Caki2 (cell line): Measurements from ENCODE around the gene FAM240B. TPM values are rescaled to one million over a fixed set of nuclear protein-coding genes. Genes with fewer than 3 reads are reported as not detected.
A peak's percentile ranks its signal among the peaks of the same experiment; 100 is the strongest.

ENCODE experiments used
- DNase-seq: peaks from one replicate; pipeline ENCODE4 v3.0.0-alpha.2; 2015; ENCODE audit warnings: low read depth
- in situ Hi-C: cut with HindIII; loops from 2 replicates; pipeline ENCODE4 v1.10.0; 2016; ENCODE audit warnings: low sequenced_read_pairs, low pct_unique_long_range_greater_than_20kb, mixed read lengths
- total RNA-seq: library from RNA; depleted of rRNA; stranded (reverse); fragments of >200 nt; shearing (Covaris generic); gene quantifications from 2 replicates; pipeline ENCODE4 v1.2.3, GENCODE V29; 2014; ENCODE audit warnings: low replicate concordance; rRNA removed

FAM240B gene
- not detected in 2 replicates for total RNA-seq

DNA sequence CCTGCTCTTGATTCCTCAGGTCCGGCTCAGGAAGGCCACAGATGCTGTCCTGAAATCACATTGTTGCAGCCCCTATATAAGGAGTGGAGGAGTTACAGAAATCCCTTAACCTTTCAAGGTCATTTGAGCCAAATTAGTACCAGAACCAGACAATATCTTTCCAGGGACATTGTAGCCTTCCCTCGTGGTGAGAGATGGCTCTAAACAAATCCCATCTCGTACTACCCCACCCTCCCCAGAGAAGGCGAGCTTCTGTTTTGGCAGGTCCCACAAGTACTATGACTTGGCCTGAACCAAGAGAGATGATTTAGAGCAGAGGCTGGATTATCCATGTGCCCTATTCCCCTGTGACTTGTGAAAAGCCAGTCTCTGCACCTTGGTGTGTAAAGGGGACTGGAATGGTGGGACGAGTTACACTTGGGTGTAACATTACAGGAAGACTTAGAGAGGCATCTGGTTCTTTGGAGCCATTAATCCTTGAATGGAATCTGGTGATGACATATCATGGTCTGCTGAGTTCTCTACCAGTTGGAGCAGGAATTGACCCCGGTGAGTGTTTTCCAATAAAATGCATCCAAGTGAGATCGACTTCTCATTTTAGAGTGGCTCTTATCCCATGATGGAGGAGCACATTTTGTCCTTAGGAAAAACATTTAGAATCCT, at the start of gene FAM240B:
TSS of gene FAM240B (minus strand) at position 51 of the 663 bp plus-strand sequence. CDS start 16,134 bp downstream, outside the sequence.
- no peak for DNase-seq
- in situ Hi-C loops, result no loop called here

DNA sequence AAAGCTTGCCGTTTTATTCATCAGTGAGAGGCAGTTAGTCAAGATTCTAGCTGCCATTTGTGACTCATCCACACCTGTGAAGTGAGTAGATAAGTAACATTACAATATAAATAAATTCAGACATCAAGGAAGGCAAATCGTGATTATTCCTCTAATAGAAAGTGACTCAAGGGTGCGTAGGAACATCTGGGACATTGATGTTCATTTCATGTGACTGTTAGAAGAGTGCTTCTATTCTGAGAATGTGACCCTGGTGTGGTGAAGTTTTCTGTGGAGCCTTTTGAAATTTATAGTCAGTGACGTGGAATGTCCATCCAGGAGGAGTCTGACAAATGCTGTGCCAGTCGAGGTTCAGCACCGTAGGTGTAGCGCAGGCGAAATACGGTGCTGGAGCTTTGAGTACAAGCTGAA, 48.4 kb upstream of the FAM240B start:
- DNase-seq, result no peak
- in situ Hi-C loops, result no loop called here

DNA sequence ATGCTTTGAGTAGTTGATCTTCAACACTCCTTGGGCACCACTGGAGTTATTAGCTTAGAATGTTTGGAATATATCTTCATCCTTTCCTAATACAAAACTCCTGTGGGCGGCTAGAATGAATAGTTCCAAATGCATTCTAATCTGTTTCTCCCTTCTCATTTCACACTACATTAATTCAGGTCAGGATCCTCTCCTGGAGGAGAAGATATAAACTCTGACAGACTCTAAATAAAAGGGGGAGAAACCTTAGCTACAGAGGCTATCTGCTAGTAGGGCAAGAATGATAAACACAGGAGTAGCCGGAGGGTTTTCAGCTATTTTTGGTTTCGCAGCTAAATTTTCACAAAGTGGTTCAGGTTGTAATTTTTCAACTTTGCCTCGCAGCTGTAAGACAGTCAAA, 45.2 kb upstream of the FAM240B start:
- in situ Hi-C loops, result no loop called here
- DNase-seq, result no peak

DNA sequence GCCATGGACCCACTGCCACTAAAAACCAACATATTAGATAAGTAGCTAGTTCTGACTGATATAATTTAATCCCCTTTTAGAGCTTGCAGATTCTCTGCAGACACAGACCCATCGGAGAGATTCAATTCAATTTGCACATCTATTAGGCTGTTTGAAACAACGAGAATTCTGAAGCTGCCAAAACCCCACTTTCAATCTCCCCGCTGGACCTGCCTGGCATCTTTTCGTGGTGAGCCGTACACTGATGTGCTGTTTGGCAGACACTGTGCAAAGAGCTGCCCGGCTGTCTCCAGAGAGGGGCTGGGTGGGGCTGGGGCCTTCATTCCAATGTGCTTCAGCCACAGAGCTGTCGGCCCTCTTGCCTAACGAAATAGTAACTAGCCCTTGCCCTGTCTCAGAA, 42.1 kb upstream of the FAM240B start:
- in situ Hi-C loops, result no loop called here
- DNase-seq, result no peak

DNA sequence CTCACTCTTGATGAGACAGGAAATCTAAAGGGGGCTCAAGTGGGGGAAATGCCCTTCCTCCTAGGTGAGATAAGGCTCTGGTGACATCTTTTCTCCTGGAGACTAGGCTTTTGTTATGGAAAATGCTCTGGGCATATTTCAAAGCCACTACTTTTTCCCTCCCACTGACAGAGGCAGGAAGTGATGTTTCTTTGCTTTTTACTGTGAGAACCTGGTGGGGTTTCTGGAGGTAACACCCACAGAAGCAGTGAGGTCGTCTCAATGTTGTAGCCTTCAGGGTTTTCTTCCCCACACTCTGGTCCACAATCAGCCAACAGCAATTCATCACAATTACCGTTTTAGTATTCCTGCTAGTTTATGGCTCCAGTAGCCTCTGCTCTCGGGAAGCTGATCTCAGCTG, 41.4 kb upstream of the FAM240B start:
- no peak for DNase-seq
- in situ Hi-C loops, result no loop called here

DNA sequence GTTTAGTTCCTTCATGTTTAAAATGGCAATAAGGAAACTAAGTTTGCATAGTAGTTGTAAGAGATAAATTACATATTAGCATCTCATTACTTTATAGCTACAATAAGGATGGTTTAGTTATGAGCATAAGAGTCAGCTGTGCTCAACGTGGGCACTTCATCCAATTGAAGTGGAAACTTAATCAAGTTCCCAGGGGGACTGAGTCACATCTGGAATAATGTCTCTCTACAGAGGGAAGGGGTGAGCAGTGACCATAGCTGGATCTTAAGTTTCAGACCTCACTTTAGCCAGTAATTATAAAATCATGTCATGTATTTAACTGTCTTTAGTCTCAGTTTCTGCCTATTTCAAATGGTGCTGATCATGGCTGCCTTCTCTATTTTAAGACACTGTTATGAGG, 36.8 kb upstream of the FAM240B start:
- DNase-seq, result no peak
- in situ Hi-C loops, result no loop called here

DNA sequence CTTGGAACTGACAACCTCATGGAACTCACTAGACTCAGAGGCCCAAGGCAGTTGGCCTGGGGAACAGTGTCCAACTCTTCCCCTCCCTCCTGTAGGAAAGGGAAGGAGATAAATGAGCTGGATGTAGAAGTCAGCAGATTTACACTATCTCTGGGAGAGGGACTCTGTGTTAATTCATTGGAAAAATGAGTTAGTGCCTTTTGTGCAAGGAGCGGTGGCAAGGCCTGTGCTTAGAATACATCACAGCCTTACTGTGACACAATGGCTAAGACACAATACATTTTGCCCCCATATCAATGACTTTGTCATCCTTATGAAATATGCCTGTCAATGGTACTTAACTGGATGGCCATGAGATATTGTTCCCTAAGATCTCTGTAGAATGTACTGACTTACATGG, 28.0 kb upstream of the FAM240B start:
- no peak for DNase-seq
- in situ Hi-C loops, result no loop called here

DNA sequence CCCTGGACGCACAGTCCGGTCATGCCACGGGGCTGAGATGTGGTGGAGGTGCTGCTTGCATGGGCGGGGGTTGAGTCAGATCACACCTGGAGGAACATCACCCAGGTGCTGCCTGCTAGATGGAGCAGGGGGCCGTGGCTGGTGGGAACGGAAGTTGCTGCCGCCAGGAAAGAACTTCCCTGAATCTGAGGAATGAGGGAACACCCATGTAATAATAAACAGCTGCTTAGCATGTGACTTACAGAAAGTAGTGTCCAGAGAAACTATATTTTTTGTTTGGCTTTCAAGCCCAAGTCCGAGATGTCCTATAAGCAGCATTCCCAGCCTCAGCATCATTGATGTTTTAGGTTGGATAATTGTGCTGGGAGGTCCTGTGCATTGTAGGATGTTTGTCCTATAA, 27.1 kb upstream of the FAM240B start:
- in situ Hi-C loops, result no loop called here

DNA sequence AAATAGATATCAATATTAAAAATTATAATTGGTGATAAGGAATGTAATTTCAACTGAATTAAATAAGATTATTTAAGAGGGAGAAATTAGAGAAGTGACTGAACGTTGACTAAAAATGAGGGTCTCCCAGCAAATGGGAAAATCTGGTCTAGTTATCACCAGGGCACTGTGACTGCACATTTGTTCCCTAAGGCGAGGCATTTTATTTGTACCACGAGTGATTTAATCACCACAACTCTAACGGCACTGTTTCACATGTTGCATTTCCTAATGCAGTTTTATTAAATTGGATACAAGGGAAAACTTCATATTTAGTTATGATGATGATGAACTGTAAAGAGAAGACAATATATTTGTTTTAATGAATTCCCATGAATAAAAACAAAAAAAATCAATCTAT, 26.4 kb upstream of the FAM240B start:
- in situ Hi-C loops, result no loop called here
- no peak for DNase-seq

More for the DNA sequence above, 27.1 kb upstream of the FAM240B start:
- DNase-seq, result no peak

DNA sequence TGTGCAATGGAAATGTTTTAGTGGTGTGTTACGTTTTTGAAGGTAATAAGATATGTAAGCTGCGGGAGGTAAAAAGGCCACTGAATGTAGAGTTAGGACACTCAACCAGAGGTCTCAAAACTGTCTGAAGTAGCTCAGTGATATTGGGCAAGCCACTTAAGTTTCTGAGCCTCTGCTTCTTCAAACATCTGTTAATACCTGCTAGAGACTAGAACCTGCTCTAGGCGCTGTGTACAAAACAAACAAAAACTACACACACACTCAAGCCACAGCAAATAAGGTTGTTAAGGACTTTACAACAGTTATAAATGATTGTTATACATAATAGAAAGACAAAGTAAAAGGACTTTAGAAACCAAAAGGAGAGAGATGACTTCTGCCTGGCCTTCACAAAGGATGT, 24.6 kb upstream of the FAM240B start:
- no peak for DNase-seq
- in situ Hi-C loops, result no loop called here

DNA sequence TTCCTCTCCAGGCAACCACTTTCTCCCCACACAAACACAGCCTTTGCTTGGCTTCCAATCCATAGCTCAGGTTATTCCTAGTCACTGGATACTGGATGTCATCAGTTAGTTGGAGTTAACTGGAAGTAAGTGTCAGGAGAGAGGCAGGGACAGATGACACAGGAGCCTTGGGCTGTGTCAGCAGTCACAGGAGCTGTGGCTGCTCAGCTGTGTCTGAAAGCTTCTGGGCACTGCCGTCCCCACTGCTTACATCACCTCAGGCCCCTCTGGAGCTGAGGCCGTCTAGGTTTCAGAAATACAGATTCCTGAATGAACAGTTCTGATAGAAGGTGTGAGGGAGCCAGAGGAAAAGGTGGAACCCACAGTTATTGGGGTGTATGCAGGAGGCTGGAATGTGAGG, 17.3 kb upstream of the FAM240B start:
- no peak for DNase-seq
- in situ Hi-C loops, result no loop called here

DNA sequence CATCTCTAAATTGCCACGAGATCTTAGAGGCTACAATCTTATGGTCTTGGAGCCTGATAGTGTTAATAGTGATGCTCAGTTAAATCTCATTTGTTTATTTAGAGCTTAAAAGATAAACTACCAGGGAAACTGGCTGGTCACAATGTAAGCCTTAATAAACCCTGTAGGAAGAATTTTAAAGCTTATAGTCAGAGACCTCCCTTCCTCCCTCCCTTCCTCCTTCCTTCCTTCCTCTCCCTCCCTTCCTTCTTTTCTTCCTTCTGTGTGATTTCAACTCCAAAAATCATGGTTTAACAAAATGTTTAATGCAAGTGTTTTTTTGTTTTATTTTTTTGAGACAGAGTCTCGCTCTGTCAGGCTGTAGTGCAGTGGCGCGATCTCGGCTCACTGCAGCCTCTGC, 14.9 kb upstream of the FAM240B start:
- in situ Hi-C loops, result no loop called here
- DNase-seq, result no peak

DNA sequence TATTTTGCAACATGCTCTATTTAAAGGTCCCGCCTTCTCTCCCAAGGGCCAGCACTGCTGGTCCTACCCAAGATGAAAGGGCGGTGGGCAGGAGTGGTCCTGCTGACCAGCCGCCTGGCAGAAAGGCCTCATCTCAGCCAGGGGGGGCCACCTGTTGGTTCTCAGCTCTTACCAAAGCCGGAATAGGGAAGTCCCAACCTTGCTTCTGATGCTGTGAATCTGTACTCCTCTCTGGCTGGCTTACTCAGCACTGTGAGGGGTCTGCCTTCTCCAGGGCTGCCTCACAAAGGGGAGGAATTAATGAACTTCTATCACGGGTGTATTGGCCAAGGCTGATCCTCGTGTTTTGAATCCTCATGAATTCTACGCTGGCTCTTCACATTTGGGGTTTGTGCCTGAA, 13.6 kb upstream of the FAM240B start:
- DNase-seq, result no peak
- in situ Hi-C loops, result no loop called here

DNA sequence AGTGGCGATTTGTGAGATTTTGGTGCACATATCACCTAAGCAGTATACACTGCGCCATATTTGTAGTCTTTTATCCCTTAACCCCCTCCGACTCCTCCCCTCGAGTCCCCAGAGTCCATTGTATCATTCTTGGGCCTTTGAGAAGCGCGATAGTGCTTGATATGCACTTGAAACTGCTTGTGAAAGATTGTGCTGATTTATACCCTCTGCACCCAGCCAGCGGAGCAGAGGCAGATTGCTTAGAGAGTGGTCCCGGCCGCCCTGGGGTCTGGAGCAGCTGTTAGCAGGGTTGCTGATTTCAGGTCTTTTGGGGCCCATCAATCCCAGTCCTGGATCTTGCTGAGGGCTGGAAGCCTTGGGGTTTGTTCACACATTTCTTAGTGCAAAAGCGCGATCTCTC, 13.0 kb upstream of the FAM240B start:
- DNase-seq, result no peak
- in situ Hi-C loops, result no loop called here

DNA sequence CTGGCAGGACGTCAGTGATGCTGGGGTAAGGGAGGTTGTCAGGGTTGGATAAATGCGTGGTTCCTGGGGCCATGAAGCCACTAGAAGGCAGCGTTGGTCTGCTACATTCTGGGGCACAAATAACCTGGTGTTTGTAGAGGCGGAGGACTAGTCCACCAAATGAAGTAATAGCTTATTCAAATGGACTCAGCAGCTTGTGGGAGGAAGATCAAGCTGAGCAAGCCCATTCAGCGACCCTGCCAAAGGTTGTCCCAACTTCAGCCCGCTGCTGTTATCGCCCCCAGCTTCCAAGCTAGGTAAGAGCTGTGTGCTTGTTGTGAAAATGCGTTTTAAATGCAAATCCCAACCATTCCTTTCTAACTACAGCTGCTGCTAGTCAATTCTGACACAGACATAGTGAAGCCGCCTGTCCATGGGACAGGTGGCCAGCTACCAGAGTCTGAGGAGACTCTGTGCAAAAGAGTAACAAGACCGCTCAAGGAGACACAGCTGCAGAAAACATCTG, 7.6 kb upstream of the FAM240B start:
- DNase-seq, result peak; percentile 23
- in situ Hi-C loops, result no loop called here

DNA sequence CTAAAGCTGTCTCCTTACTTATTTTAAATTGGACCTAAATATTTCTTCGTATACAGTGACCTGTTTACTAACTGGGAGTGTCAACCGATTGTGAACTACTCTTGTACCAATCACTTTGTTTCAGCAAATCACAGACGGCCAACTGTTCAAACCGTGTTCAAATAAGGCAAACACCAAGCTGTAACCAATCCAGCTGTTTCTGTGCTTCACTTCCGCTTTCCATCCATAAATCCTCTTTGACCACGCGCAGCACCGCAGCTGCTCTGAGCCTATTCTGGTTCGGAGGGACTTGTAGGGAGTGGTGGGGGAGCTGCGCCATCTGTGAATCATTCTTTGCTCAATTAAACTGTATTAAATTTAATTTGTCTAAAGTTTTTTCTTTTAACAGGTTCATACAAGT, 4.8 kb upstream of the FAM240B start:
- in situ Hi-C loops, result no loop called here
- no peak for DNase-seq

DNA sequence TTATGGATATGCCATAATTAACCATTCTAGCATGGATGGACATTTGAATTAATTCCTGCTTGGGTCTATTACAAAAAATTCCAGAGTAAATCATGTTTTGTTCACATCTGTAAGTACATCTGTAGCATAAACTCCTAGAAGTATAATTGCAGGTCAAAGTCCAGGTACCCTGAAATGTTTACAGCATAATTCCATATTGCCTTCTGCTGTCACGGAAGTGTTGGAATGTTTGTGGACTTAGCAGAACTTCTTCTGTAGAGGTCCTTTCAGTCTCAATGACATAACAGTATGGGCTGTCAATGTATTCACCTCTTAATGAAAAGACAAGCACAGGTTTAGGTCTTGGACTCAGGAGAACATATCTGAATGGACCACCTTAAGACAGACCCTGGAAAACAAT, 1.8 kb downstream of the FAM240B start:
- in situ Hi-C loops, result no loop called here
- DNase-seq, result no peak

DNA sequence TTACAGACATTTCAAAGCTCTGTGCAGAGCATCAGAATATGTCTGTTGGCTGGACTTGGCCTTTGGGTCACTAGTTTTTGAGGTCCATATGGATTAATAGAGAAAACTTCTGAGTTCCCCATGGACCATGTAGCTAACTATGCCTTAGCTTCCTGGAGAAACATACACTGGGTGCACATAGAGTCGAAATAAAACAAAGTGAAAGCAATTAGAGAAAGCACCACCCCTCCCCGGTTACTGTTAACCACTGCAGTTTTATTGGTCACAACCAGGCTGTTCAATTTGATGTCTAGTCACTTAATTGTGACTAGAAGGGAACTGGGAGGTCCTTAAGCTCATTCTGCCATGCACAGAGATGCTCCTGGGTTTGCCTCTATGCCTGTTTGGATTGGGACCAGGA, 4.2 kb downstream of the FAM240B start:
- in situ Hi-C loops, result no loop called here
- DNase-seq, result no peak

DNA sequence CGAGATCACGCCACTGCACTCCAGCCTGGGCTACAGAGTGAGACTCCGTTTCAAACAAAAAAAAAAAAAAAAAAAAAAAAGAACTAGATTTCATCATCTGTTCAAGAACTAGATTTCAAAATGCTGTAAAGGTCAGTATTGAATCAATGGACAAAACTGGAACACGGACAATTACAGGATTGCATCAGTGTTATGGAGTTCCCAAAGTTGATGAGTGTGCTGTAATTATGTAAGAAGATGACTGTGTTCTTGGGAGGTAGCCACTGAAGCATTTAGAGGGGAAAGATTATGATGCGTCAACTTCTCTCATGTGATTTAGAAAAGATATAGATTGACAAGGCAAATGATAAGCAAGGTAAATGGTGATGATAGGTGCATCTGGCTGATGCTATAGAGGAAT, 6.5 kb downstream of the FAM240B start:
- in situ Hi-C loops, result no loop called here
- DNase-seq, result peak; percentile 19

DNA sequence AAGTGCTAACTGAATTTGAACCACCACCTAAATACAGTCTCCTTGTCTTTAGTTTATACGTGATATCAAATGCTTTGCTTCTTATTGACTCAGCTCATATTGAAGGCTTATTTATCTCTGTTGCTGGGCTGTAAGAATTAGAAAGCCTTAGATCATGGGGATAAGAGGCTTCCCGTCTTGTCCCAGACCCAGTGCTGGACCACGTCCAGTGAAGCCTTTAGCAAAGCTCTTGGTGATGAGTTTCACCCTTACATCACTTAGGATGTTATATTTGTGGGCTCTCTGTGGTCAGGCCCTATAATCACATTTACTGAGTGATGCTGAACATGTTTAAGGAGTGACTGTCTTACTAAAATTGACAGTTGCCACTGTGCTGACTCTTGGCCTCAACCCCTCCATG, 11.2 kb downstream of the FAM240B start:
- DNase-seq, result no peak
- in situ Hi-C loops, result no loop called here
